GM06990 (cell line): Measurements from ENCODE around the gene LYRM4.

Experiments used
- DNase-seq: peaks from one replicate; pipeline ENCODE4 v3.0.0-alpha.2; 2011; ENCODE audit not compliant: insufficient read length; ENCODE audit errors: extremely low read depth
- H3K27me3 ChIP-seq: replicated peaks from 2 replicates; pipeline ENCODE4 v1.6.0; 2011; ENCODE audit warnings: low read length; ENCODE audit not compliant: control insufficient read depth, insufficient read depth
- H3K36me3 ChIP-seq: 2 replicates; pipeline ENCODE4 v1.5.1; 2011; ENCODE audit warnings: low read length; ENCODE audit not compliant: control insufficient read depth, insufficient read depth
- H3K4me3 ChIP-seq: replicated peaks from 2 replicates; pipeline ENCODE4 v1.5.1; 2011; ENCODE audit warnings: low read depth, mild to moderate bottlenecking, control low read depth, low read length
- TF ChIP-seq, protein P1 (sequence below): IDR thresholded peaks from 2 replicates; pipeline ENCODE4 v1.5.1; 2011; ENCODE audit warnings: low read length, control low read depth, mild to moderate bottlenecking, inconsistent platforms; ENCODE audit not compliant: insufficient read depth, poor library complexity, severe bottlenecking

LYRM4 gene

DNA sequence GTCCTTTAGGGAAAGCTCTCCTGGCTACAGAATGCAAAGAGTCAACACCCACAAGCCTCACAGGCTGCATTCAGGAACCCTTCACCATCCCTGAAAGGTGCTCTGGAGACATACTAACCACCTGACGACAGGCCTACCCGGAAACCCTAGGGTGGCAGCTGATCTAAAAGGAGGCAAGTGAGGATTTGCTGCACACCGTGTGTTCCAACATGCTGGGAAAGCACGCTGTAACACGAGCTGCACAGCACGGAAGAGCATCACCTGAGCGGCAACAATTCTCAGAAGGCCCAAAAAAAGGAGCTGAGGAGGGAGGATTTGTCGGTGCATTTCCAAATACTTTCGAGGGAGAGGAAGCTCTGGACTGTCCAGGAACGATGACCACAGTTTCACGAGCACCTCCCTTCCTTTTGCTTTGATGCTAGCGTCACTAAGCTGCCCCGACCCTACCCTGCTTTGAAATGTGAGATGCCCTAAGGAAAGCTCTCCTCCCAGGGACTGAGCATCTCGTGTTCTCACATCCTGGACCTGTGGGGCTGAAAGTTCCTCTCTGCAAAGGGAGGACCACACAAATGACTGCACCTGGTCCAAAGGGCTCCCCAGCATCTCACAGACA is 88.6 kb downstream of the LYRM4 start:
- DNase-seq, result no peak
- Histone ChIP-seq H3K27me3 (no peaks in the 10 kb centered on the region), H3K4me3 (no peak overlapping the region), H3K36me3 (no peaks in the 10 kb centered on the region)
- TF ChIP-seq, protein P1, sequence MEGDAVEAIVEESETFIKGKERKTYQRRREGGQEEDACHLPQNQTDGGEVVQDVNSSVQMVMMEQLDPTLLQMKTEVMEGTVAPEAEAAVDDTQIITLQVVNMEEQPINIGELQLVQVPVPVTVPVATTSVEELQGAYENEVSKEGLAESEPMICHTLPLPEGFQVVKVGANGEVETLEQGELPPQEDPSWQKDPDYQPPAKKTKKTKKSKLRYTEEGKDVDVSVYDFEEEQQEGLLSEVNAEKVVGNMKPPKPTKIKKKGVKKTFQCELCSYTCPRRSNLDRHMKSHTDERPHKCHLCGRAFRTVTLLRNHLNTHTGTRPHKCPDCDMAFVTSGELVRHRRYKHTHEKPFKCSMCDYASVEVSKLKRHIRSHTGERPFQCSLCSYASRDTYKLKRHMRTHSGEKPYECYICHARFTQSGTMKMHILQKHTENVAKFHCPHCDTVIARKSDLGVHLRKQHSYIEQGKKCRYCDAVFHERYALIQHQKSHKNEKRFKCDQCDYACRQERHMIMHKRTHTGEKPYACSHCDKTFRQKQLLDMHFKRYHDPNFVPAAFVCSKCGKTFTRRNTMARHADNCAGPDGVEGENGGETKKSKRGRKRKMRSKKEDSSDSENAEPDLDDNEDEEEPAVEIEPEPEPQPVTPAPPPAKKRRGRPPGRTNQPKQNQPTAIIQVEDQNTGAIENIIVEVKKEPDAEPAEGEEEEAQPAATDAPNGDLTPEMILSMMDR, result no peak

DNA sequence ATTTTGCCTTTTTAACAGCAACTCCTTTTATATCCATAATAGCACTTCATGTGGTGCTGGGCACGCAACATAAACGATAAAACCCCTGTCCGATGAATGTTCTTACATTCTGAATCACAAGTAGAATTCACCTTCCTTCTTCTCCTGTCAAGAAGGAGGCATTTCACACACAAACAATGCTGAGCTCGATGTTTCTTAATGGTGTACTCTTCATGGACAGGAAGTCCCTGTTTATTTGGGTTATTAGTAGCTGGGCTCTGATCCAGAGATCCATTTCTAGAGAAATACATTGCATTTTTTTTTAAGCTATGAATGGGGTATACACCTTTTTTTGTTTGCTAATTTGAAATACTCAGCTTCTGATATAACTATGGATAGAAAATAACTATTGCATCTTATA is 93.2 kb downstream of the LYRM4 start:
- H3K36me3 ChIP-seq, result no peaks in the 10 kb centered on the region
- no peaks in the 10 kb centered on the region for H3K27me3 ChIP-seq
- DNase-seq, result no peak
- no peak overlapping the region for H3K4me3 ChIP-seq
- TF ChIP-seq, protein P1, result no peak

DNA sequence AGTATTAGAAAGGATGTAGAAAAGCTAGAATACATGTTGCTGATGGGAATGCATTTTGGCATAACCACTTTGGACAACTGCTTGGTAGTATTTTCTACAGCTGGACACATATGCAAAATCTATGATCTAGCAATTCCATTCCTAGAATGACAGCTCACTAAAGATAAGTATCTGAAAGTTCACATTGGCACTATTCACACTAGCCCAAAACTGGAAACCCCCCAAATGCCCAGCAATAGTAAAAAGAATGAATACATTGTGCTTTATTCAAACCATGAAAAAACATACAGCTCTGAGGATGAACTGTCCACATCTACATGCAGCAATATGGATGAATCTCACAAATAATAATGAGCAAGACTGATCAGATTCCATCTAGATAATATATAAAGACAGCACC is 96.7 kb downstream of the LYRM4 start:
- TF ChIP-seq, protein P1, result no peak
- Histone ChIP-seq H3K4me3 (no peak overlapping the region), H3K36me3 (no peaks in the 10 kb centered on the region), H3K27me3 (no peaks in the 10 kb centered on the region)
- no peak for DNase-seq

DNA sequence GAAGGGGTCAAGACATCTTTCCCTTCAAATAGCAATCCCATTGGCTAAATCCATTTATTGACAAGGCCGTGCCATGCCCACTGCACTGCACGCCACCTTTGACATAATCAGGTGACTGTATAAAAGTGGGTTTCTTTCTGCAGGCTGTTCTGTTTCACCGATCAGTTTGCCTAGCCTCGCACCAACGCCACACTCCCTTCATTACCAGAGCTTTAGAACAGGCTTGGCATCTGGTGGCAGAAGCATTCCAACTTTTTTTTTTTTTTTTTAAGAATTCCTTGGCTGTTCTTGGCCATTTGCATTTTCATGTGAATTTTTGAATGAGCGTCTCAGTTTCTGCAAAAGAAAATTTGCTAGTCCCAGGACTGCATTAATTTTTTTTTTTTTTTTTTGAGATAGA is 97.5 kb downstream of the LYRM4 start:
- Histone ChIP-seq H3K36me3 (no peaks in the 10 kb centered on the region; the same call in 1 of the 2 replicates), H3K4me3 (no peak overlapping the region), H3K27me3 (no peaks in the 10 kb centered on the region)
- TF ChIP-seq, protein P1, result no peak
- no peak for DNase-seq

DNA sequence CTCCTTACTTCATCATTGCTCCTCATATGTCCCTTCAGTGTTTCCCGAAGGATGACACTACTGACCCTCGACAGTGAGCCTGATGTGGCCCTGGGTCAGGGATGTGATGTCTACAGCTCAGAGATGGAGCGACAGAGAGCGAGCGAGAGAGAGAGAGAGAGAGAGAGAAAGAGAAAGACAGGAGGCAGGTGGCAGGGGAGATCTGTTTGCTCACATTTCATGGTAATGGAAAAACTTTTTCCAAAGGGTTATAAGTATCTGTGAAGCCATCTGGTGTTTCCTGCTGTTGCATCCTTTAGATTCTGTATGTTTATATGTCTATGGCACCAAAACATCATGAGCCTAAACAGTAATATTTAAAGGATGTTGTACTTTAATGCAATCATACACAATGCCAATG is 98.4 kb downstream of the LYRM4 start:
- TF ChIP-seq, protein P1, result no peak
- H3K36me3 ChIP-seq, result no peaks in the 10 kb centered on the region; the same call in 1 of the 2 replicates
- no peak for DNase-seq
- H3K4me3 ChIP-seq, result no peak overlapping the region
- no peaks in the 10 kb centered on the region for H3K27me3 ChIP-seq

DNA sequence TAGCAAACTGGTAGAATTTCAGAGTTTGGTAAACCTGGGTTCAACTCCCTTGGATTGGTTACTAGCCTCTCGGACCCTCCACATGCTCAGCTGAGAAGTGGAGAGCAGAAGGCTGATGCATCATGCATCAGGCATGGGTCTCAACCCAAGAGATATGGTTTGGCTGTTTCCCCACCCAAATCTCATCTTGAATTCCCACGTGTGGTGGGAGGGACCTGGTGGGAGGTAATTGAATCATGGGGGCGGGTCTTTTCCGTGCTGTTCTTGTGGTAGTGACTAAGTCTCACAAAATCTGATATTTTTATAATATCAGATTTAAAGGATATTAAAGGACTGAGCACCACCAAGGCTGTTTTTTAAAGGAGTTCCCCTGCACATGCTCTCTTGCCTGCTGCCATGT is 100.5 kb downstream of the LYRM4 start:
- Histone ChIP-seq H3K4me3 (no peak overlapping the region), H3K36me3 (no peaks in the 10 kb centered on the region; the same call in 1 of the 2 replicates), H3K27me3 (no peaks in the 10 kb centered on the region)
- no peak for DNase-seq
- TF ChIP-seq, protein P1, result no peak
